OCI-LY3 (cell line): ENCODE measurements around the gene BUD13.

Source experiments
- EZH2phosphoT487 ChIP-seq: fragments of 200-600 bp; shearing (Covaris generic); IDR thresholded peaks from 2 replicates; pipeline ENCODE4 v1.6.1; 2018; ENCODE audit warnings: antibody characterized with exemption, mixed run types, low read depth
- TF ChIP-seq, protein P1 (sequence below): fragments of 200-600, 300-600 bp; sonication (generic); IDR thresholded peaks from 2 replicates; pipeline ENCODE4 v1.5.1; 2014; ENCODE audit warnings: antibody characterized with exemption, low read length, low read depth

GRCh38 chr11:116729501-116730240 lies 43.1 kb downstream of the BUD13 start:
- TF ChIP-seq, protein P1, sequence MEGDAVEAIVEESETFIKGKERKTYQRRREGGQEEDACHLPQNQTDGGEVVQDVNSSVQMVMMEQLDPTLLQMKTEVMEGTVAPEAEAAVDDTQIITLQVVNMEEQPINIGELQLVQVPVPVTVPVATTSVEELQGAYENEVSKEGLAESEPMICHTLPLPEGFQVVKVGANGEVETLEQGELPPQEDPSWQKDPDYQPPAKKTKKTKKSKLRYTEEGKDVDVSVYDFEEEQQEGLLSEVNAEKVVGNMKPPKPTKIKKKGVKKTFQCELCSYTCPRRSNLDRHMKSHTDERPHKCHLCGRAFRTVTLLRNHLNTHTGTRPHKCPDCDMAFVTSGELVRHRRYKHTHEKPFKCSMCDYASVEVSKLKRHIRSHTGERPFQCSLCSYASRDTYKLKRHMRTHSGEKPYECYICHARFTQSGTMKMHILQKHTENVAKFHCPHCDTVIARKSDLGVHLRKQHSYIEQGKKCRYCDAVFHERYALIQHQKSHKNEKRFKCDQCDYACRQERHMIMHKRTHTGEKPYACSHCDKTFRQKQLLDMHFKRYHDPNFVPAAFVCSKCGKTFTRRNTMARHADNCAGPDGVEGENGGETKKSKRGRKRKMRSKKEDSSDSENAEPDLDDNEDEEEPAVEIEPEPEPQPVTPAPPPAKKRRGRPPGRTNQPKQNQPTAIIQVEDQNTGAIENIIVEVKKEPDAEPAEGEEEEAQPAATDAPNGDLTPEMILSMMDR, result no peak
- no peak for TF ChIP-seq EZH2phosphoT487
